ENCODE measurements around the gene C1orf50.
"Not testable (repeated sequence)": the region's sequence is repeated elsewhere in the genome, so short reads cannot be mapped to it uniquely, and the experiment has no call there.

C1orf50 gene

DNA sequence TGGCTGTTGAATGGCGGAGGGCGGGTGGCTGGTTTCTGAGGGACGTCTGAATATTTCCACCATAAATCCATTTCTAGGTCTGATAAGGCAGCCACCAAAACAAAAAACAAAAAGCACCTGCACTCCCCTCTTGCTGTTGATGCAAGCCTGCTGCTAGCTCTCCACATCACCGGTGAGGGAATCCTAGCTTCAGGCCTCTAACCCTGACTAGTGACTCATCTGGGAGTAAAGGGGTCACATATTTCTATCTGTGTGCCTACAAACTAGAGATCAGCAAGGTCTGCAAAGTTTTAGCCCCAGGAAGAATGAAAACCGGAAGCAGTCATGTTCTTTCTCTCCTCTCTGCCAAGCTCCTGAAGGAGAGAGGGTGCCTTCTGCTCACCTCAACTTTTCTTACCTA, 39.5 kb downstream of the C1orf50 start:
- no peak for DNase-seq

- no peak for DNase-seq
Observed at GRCh38 chr1:42807056-42807668, 40.1 kb downstream of the C1orf50 start.

DNA sequence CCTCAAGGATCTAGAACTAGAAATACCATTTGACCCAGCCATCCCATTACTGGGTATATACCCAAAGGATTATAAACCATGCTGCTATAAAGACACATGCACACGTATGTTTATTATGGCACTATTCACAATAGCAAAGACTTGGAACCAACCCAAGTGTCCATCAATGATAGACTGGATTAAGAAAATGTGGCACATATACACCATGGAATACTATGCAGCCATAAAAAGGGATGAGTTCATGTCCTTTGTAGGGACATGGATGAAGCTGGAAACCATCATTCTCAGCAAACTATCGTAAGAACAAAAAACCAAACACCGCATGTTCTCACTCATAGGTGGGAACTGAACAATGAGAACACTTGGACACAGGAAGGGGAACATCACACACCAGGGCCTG, 47.8 kb downstream of the C1orf50 start:
- not testable (repeated sequence) for DNase-seq

DNA sequence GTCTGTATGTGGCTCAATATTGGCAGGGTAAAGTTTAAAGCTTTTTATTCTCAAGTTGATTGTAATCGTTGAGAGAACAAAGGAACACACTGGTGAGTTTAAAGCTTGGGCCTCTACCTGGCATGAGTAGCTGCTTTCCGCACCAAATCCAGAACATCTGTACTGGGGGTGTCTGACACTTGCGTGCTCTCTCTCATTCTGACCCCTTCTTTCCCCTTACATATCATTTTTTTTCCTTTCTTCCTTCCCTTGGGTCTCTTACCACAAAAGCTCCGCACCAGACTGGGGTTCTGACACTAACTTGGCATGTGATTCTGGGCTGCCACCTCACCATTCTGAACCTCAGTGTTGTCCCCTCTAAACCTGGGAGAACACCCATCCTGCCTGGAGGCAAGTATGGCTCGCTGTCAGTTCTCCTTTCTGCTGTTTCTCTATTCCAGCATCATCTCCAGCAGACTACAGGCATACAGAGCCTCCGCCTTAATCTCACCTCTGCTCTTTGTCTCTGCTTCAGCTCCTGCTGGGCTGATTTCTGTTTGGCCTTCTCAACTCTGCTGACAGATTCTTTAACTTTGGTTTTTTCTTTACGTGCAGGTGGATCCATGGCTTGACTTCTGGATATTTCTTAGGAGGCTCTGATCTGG, 49.0 kb downstream of the C1orf50 start:
- peak; percentile 5 for DNase-seq

GRCh38 chr1:42816585-42817439, 49.8 kb downstream of the C1orf50 start, which contains the start of the genes ERMAP and SVBP:
TSS of gene ERMAP (plus strand) at chr1:42817122. CDS start at chr1:42830449, 13,327 bp downstream.
TSS of gene SVBP (minus strand) at chr1:42817397. CDS start at chr1:42816544, 853 bp downstream.
- peak; percentile 98 for DNase-seq

- DNase-seq = no peak
Observed at GRCh38 chr1:42817440-42817767, 50.4 kb downstream of the C1orf50 start.

GRCh38 chr1:42817976-42818375, 50.9 kb downstream of the C1orf50 start:
- DNase-seq = no peak

DNA sequence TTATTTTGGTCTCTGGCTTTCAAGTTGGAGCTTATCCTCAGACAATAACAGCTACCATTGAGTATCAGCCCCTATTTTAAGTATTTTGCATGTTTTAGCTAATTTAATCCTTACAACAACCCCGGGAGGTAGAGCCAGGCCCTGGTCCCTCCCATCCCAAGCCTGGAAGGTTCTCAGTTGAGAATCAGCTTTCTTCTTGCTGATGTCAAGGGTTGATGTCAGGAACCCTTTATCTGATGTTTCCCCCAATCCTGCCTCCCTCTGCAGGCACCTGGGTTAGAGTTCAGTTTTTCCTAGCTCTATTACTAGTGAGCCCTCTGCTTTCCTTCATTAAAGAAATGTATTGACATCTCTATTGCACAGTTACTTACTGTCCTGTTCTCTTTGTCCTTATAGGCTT, 53.8 kb downstream of the C1orf50 start:
- DNase-seq = no peak

DNA sequence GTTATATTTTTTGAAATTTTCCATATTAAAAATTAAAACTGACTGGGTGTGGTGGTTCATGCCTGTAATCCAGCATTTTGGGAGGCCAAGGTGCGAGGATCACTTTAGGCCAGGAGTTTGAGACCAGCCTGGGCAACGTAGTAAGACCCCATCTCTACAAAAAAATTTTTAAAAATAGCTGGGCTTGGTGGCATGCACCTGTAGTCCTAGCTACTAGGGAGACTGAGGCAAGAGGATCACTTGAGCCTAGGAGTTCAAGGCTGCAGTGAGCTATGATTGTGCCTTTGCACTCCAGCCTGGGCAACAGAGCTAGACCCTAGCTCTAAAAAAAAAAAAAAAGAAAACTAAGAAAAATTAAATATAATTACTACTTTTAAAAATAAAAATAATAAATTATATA, 54.6 kb downstream of the C1orf50 start:
- DNase-seq = no peak

DNA sequence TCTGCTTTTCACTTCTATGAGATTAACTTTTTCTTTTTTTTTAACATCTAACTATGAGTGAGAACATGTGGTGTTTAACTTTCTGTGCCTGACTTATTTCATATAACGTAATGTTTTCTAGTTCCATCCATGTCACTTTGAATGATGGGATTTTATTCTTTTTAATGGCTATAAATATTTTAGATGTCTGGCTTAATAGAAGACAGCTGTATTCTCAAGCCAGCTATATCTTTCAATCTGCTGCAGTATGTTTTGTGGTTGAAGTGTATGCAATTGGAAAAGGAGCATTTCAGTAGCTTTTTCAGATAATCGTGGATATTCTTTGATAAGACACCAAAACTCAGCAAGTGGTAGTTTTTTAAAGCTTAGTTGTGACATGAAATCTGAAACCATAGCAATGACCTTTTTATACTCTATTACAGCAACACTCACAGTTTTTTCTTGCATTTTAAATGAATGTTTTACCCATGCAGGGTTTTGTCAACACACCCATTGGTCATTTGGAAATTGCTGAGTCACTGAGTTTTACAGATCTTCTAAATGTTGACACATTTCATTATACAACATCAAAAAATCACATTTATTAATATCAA, 55.8 kb downstream of the C1orf50 start:
- peak; percentile 34 for DNase-seq

DNA sequence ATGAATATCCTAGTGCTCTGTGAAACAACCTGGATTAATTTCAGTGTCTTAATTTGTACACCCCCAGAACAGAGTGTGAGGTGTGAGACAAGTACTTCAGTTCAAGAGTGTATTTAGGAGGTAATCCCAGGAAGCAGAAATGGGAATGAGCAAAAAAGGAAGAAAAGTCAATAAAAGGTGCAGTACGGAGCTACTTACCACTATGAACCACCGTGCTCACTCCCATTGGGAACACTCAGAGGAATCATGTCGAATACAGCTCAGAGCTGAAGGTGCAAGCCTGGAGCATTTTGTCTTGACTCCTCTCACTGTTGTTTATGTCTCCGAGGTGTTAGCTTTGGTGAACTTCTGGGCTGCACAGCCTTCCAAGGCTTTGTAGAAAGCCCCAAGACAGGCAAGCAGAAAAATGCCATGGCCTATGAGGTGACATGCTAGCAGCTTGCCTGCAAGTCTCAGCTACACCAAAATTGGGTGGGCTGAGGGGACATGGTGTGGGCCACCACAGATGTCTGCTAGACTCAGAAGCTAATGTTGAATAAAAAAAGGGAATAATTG, 57.5 kb downstream of the C1orf50 start:
- no peak for DNase-seq

GRCh38 chr1:42825036-42825851, 58.2 kb downstream of the C1orf50 start:
- no peak for DNase-seq
